ENCODE data around the gene NANS. TPM values are rescaled to one million over a fixed set of nuclear protein-coding genes. Genes with fewer than 3 reads are reported as not detected.

The NANS gene
- total and polyA plus RNA-seq, 2 of the 13 experiments (the other 11 are each of a cell fraction or from before 2014, with no cell fraction given): 86.9 to 203 TPM

- TF ChIP-seq, protein P1, sequence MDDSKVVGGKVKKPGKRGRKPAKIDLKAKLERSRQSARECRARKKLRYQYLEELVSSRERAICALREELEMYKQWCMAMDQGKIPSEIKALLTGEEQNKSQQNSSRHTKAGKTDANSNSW (CRISPR knock-in tag; IDR thresholded peaks at IDR 0.05; ENCODE audit: borderline replicate concordance): no peak
- TF ChIP-seq GZF1 (CRISPR knock-in tag; IDR thresholded peaks at IDR 0.05) (no peak), TBX2 (CRISPR knock-in tag; IDR thresholded peaks at IDR 0.05; ENCODE audit: borderline replicate concordance) (no peak), ZFX (CRISPR knock-in tag; IDR thresholded peaks at IDR 0.05; ENCODE audit: low read depth) (0 out of 2 replicates have a peak, but pooled peaks have one; percentile 22), PTBP1 (IDR thresholded peaks at IDR 0.05; ENCODE audit: low read depth, low read length, poor library complexity, severe bottlenecking) (no peak), SOX13 (IDR thresholded peaks at IDR 0.05) (no peak), SOX13 (CRISPR knock-in tag; conservative IDR thresholded peaks at IDR 0.05 in 1 of 2, IDR thresholded peaks at IDR 0.05 in 1 of 2) (no peak; a peak in 1 of 4 replicates), PREB (CRISPR knock-in tag; IDR thresholded peaks at IDR 0.05) (no peak), ZNF790 (CRISPR knock-in tag; IDR thresholded peaks at IDR 0.05; ENCODE audit: borderline replicate concordance) (no peak), ZNF326 (CRISPR knock-in tag; IDR thresholded peaks at IDR 0.05; ENCODE audit: borderline replicate concordance) (no peak), MTERF4 (CRISPR knock-in tag; IDR thresholded peaks at IDR 0.05) (no peak), KAT8 (CRISPR knock-in tag; IDR thresholded peaks at IDR 0.05) (peak; percentile 51; the same call in 1 of the 2 replicates), NCOR1 (IDR thresholded peaks at IDR 0.05; ENCODE audit: borderline replicate concordance, low read length) (peak; percentile 58), HDAC2 (CRISPR knock-in tag; IDR thresholded peaks at IDR 0.05) (peak; percentile 54), KMT2A (CRISPR knock-in tag; IDR thresholded peaks at IDR 0.05) (no peak; the same call in 1 of the 2 replicates), ZNF484 (CRISPR knock-in tag; IDR thresholded peaks at IDR 0.05; ENCODE audit: borderline replicate concordance, low read depth) (no peak), FOXA3 (CRISPR knock-in tag; IDR thresholded peaks at IDR 0.05) (peak; percentile 47; the same call in 1 of the 2 replicates), ZFP36L2 (CRISPR knock-in tag; IDR thresholded peaks at IDR 0.05) (no peak), SETDB1 (CRISPR knock-in tag; IDR thresholded peaks at IDR 0.05; ENCODE audit: borderline replicate concordance) (no peak)
- TF ChIP-seq, protein P2, sequence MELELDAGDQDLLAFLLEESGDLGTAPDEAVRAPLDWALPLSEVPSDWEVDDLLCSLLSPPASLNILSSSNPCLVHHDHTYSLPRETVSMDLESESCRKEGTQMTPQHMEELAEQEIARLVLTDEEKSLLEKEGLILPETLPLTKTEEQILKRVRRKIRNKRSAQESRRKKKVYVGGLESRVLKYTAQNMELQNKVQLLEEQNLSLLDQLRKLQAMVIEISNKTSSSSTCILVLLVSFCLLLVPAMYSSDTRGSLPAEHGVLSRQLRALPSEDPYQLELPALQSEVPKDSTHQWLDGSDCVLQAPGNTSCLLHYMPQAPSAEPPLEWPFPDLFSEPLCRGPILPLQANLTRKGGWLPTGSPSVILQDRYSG (CRISPR knock-in tag; IDR thresholded peaks at IDR 0.05): no peak
- TF ChIP-seq, protein P3, sequence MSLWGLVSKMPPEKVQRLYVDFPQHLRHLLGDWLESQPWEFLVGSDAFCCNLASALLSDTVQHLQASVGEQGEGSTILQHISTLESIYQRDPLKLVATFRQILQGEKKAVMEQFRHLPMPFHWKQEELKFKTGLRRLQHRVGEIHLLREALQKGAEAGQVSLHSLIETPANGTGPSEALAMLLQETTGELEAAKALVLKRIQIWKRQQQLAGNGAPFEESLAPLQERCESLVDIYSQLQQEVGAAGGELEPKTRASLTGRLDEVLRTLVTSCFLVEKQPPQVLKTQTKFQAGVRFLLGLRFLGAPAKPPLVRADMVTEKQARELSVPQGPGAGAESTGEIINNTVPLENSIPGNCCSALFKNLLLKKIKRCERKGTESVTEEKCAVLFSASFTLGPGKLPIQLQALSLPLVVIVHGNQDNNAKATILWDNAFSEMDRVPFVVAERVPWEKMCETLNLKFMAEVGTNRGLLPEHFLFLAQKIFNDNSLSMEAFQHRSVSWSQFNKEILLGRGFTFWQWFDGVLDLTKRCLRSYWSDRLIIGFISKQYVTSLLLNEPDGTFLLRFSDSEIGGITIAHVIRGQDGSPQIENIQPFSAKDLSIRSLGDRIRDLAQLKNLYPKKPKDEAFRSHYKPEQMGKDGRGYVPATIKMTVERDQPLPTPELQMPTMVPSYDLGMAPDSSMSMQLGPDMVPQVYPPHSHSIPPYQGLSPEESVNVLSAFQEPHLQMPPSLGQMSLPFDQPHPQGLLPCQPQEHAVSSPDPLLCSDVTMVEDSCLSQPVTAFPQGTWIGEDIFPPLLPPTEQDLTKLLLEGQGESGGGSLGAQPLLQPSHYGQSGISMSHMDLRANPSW (CRISPR knock-in tag; IDR thresholded peaks at IDR 0.05; ENCODE audit: borderline replicate concordance): no peak
- TF ChIP-seq, protein P4, sequence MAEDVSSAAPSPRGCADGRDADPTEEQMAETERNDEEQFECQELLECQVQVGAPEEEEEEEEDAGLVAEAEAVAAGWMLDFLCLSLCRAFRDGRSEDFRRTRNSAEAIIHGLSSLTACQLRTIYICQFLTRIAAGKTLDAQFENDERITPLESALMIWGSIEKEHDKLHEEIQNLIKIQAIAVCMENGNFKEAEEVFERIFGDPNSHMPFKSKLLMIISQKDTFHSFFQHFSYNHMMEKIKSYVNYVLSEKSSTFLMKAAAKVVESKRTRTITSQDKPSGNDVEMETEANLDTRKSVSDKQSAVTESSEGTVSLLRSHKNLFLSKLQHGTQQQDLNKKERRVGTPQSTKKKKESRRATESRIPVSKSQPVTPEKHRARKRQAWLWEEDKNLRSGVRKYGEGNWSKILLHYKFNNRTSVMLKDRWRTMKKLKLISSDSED (CRISPR knock-in tag; IDR thresholded peaks at IDR 0.05): no peak
These were observed 61.6 kb downstream of the NANS start (continued) for GRCh38 chr9:98117984-98118639.

All from HepG2 (cell line).